ENCODE measurements around the gene SOHLH2.

DNA sequence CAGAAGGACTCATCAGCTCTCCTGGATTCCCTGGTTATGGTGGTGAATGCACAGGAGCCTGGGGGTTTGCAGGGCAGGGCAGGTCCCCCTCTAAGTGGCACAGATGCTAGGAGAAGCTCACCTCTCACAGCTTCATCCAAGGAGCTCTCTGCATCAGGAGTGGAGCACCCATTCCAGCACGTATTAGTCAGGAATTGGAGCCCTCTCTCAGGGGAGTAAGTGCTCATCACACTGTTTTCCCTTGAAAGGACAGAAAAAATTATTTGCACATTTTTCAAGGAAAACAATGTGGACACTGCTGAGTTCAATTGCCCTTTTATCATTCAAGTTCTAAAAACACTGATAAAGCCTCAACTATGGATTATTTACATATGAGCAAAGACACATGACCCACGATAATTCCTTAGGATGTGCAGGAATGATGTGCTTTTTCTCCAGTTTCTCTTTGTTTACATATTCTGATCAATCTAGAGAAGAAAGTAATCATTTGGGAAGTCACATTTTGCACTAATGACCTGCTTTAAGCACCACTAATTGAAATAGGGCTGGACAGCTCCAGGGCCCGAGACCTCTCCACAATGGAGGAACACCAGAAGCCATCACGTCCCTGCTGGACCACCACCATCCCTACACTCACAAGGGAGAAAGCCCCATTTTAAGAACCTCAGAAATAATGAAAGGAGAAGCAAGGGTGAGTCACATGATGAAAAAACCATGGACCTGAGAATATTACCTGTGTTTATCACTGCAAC lies 40.6 kb downstream of the SOHLH2 start:
- TF ChIP-seq RAD21 (conservative IDR thresholded peaks at IDR 0.05) (no peak), MXI1 (conservative IDR thresholded peaks at IDR 0.05; ENCODE audit: poor library complexity, severe bottlenecking) (no peak)
- TF ChIP-seq, protein P1, sequence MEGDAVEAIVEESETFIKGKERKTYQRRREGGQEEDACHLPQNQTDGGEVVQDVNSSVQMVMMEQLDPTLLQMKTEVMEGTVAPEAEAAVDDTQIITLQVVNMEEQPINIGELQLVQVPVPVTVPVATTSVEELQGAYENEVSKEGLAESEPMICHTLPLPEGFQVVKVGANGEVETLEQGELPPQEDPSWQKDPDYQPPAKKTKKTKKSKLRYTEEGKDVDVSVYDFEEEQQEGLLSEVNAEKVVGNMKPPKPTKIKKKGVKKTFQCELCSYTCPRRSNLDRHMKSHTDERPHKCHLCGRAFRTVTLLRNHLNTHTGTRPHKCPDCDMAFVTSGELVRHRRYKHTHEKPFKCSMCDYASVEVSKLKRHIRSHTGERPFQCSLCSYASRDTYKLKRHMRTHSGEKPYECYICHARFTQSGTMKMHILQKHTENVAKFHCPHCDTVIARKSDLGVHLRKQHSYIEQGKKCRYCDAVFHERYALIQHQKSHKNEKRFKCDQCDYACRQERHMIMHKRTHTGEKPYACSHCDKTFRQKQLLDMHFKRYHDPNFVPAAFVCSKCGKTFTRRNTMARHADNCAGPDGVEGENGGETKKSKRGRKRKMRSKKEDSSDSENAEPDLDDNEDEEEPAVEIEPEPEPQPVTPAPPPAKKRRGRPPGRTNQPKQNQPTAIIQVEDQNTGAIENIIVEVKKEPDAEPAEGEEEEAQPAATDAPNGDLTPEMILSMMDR (IDR thresholded peaks at IDR 0.05; ENCODE audit: poor library complexity, severe bottlenecking): no peak
